Loucy (cell line): Measurements from ENCODE around the gene EGFLAM.

Experiments used
- H2AFZ ChIP-seq: fragments of 200-600 bp; sonication (generic); 2 replicates; pipeline ENCODE4 v1.6.0; 2016; ENCODE audit warnings: antibody characterized with exemption, mild to moderate bottlenecking, low read length, moderate library complexity
- H3F3A ChIP-seq: fragments of 200-600 bp; 2 replicates; pipeline ENCODE4 v1.6.0; 2016; ENCODE audit warnings: antibody characterized with exemption, low read depth, mild to moderate bottlenecking
- H3K27me3 ChIP-seq: fragments of 200-600 bp; sonication (generic); 2 replicates; pipeline ENCODE4 v1.6.1; 2014; ENCODE audit warnings: low read length, mild to moderate bottlenecking; ENCODE audit not compliant: insufficient read depth, poor library complexity, severe bottlenecking
- H3K36me3 ChIP-seq: fragments of 200-600 bp; sonication (generic); 2 replicates; pipeline ENCODE4 v1.6.1; 2016; ENCODE audit warnings: low read length; ENCODE audit not compliant: insufficient read depth
- H3K4me1 ChIP-seq: fragments of 200-600 bp; sonication (generic); 2 replicates; pipeline ENCODE4 v1.5.1; 2014; ENCODE audit warnings: low read length, mild to moderate bottlenecking; ENCODE audit not compliant: insufficient read depth, poor library complexity, severe bottlenecking
- H3K4me2 ChIP-seq: fragments of 200-600 bp; sonication (generic); 2 replicates; pipeline ENCODE4 v1.6.0; 2014; ENCODE audit warnings: antibody characterized with exemption, low read length, low read depth, mild to moderate bottlenecking; ENCODE audit not compliant: poor library complexity, severe bottlenecking
- H3K4me3 ChIP-seq: fragments of 200-600 bp; sonication (generic); 2 replicates; pipeline ENCODE4 v1.5.1; 2014; ENCODE audit warnings: low read length, mild to moderate bottlenecking, mixed read lengths; ENCODE audit not compliant: poor library complexity, severe bottlenecking
- H3K79me2 ChIP-seq: fragments of 200-600 bp; sonication (generic); 2 replicates; pipeline ENCODE4 v1.6.1; 2014; ENCODE audit warnings: low read length; ENCODE audit not compliant: insufficient read depth
- H3K9ac ChIP-seq: fragments of 200-600 bp; sonication (generic); 2 replicates; pipeline ENCODE4 v1.6.0; 2014; ENCODE audit warnings: mild to moderate bottlenecking, low read depth, low read length, moderate library complexity; ENCODE audit not compliant: poor library complexity, severe bottlenecking
- H3K9me2 ChIP-seq: fragments of 200-600 bp; sonication (generic); replicated peaks from 2 replicates; pipeline ENCODE4 v1.6.1; 2016; ENCODE audit warnings: low read depth, low read length, mixed read lengths
- H3K9me3 ChIP-seq: fragments of 200-600 bp; sonication (generic); 2 replicates; pipeline ENCODE4 v1.6.1; 2014; ENCODE audit warnings: mild to moderate bottlenecking, antibody characterized with exemption, low read length, low read depth; ENCODE audit not compliant: insufficient read depth
- H4K20me1 ChIP-seq: fragments of 200-600 bp; sonication (generic); 2 replicates; pipeline ENCODE4 v1.6.0; 2014; ENCODE audit warnings: antibody characterized with exemption, low read length, mild to moderate bottlenecking; ENCODE audit not compliant: insufficient read depth, poor library complexity, severe bottlenecking
- CTCF ChIP-seq: fragments of 200-600 bp; sonication (generic); conservative IDR thresholded peaks from 2 replicates; pipeline ENCODE4 v1.5.1; 2014; ENCODE audit warnings: mild to moderate bottlenecking, antibody characterized with exemption, low read length
- EZH2phosphoT487 ChIP-seq: fragments of 200-600 bp; IDR thresholded peaks from 2 replicates; pipeline ENCODE4 v1.6.1; 2018; ENCODE audit warnings: antibody characterized with exemption, mild to moderate bottlenecking, moderate library complexity, borderline replicate concordance

The EGFLAM gene

GRCh38 chr5:38240212-38240611 lies 18.1 kb upstream of the EGFLAM start:
- no peaks in the 10 kb centered on the region for H3K4me1 ChIP-seq

GRCh38 chr5:38241655-38242054 lies 16.7 kb upstream of the EGFLAM start:
- Histone ChIP-seq H3K36me3 (no peaks in the 10 kb centered on the region), H3K9ac (no peak overlapping the region), H3K9me2 (no peaks in the 10 kb centered on the region), H3K4me1 (no peaks in the 10 kb centered on the region), H3K79me2 (no peaks in the 10 kb centered on the region), H4K20me1 (no peaks in the 10 kb centered on the region), H2AFZ (no peak overlapping the region), H3F3A (no peaks in the 10 kb centered on the region), H3K4me2 (no peak overlapping the region), H3K9me3 (no peaks in the 10 kb centered on the region), H3K4me3 (no peak overlapping the region), H3K27me3 (no peaks in the 10 kb centered on the region)
- no peak for TF ChIP-seq CTCF
- TF ChIP-seq EZH2phosphoT487: no peak

More at GRCh38 chr5:38240212-38240611, 18.1 kb upstream of the EGFLAM start:
- Histone ChIP-seq H3K27me3 (no peaks in the 10 kb centered on the region), H3K9me2 (no peaks in the 10 kb centered on the region), H3K4me2 (no peak overlapping the region), H3K36me3 (no peaks in the 10 kb centered on the region), H2AFZ (no peak overlapping the region), H4K20me1 (no peaks in the 10 kb centered on the region), H3K9ac (no peak overlapping the region), H3K9me3 (no peaks in the 10 kb centered on the region), H3F3A (no peaks in the 10 kb centered on the region), H3K4me3 (no peak overlapping the region), H3K79me2 (no peaks in the 10 kb centered on the region)
- TF ChIP-seq EZH2phosphoT487: no peak
- TF ChIP-seq CTCF: no peak

GRCh38 chr5:38245307-38245706 lies 13.1 kb upstream of the EGFLAM start:
- Histone ChIP-seq H2AFZ (no peak overlapping the region), H3K4me2 (no peak overlapping the region), H3K9me2 (no peaks in the 10 kb centered on the region), H3K36me3 (no peaks in the 10 kb centered on the region), H3K27me3 (no peaks in the 10 kb centered on the region), H3F3A (no peaks in the 10 kb centered on the region), H4K20me1 (no peaks in the 10 kb centered on the region), H3K9ac (no peak overlapping the region), H3K4me3 (no peak overlapping the region), H3K9me3 (no peaks in the 10 kb centered on the region), H3K4me1 (no peaks in the 10 kb centered on the region), H3K79me2 (no peaks in the 10 kb centered on the region)
- no peak for TF ChIP-seq EZH2phosphoT487
- no peak for TF ChIP-seq CTCF
